Lung (tissue), 16 donors: ENCODE data around the gene ANTXR1. TPM values are rescaled to one million over a fixed set of nuclear protein-coding genes. Genes with fewer than 3 reads are reported as not detected.

Source experiments
- ATAC-seq: fragments of 200-7000 bp; cut with Tn5 transposase; one replicate; pipeline ENCODE4 v1.9.1; 2020; ENCODE audit warnings: moderate number of reproducible peaks; ENCODE audit not compliant: insufficient read depth, low FRiP score
- DNase-seq, 3 donors: peaks; one replicate each; pipeline ENCODE4 v3.0.0-alpha.2; 2013 to 2017
- H3K27ac ChIP-seq, 2 donors: one replicate each; pipeline ENCODE4 v1.5.1; 2013; ENCODE audit warnings: mild to moderate bottlenecking in 2 of 2, moderate library complexity in 2 of 2, control low read depth in 1 of 2, inconsistent platforms in 1 of 2, low read depth in 1 of 2, low read length in 1 of 2
- H3K27me3 ChIP-seq, 3 donors: one replicate each; pipeline ENCODE4 v1.5.1; 2013; ENCODE audit warnings: low read length in 2 of 3; ENCODE audit not compliant: control insufficient read depth in 3 of 3, insufficient read depth in 3 of 3
- H3K36me3 ChIP-seq, 4 donors: one replicate each; pipeline ENCODE4 v1.5.1; 2013; ENCODE audit warnings: low read length in 4 of 4, mild to moderate bottlenecking in 1 of 4, moderate library complexity in 1 of 4; ENCODE audit not compliant: control insufficient read depth in 4 of 4, insufficient read depth in 4 of 4
- H3K4me1 ChIP-seq, 5 donors: one replicate each; pipeline ENCODE4 v1.5.1; 2013; ENCODE audit warnings: low read length in 5 of 5, mild to moderate bottlenecking in 2 of 5, moderate library complexity in 1 of 5; ENCODE audit not compliant: control insufficient read depth in 5 of 5, insufficient read depth in 5 of 5
- H3K4me3 ChIP-seq: one replicate; pipeline ENCODE4 v1.5.1; 2013; ENCODE audit warnings: mild to moderate bottlenecking, control low read depth, moderate library complexity
- H3K9ac ChIP-seq, 2 donors: one replicate each; pipeline ENCODE4 v1.5.1; 2013; ENCODE audit warnings: low read length in 2 of 2, control low read depth in 1 of 2; ENCODE audit not compliant: insufficient read depth in 1 of 2
- H3K9me3 ChIP-seq, 4 donors: one replicate each; pipeline ENCODE4 v1.5.1; 2013; ENCODE audit warnings: low read length in 3 of 4, mild to moderate bottlenecking in 1 of 4, moderate library complexity in 1 of 4; ENCODE audit not compliant: control insufficient read depth in 4 of 4, insufficient read depth in 3 of 4
- CTCF ChIP-seq: IDR thresholded peaks from 2 replicates; pipeline ENCODE4 v1.5.1; 2012; ENCODE audit warnings: mild to moderate bottlenecking; ENCODE audit errors: control extremely low read depth, extremely low read depth
- WGBS, 2 donors: extraction: QIAGEN DNeasy Blood & Tissue Kit; methylation state at CpG; one replicate each; pipeline ENCODE4 v1.1.7; 2013; 5-methylcytosine and 5-hydroxymethylcytosine counted together
- long read RNA-seq, 5 donors: transcript quantifications; one replicate each; lab custom pipeline, GENCODE V29; 2026
- polyA plus RNA-seq, 2 donors: library from polyadenylated mRNA; stranded (reverse); fragments of 200-250 nt; gene quantifications; one replicate each; pipeline ENCODE4 v1.2.1, GENCODE V29; 2013
- total RNA-seq, 2 donors: library from RNA; depleted of rRNA in 1 of 2; stranded (reverse); fragments of >200 nt in 1 of 2; gene quantifications; one replicate each; pipeline ENCODE4 v1.2.1, GENCODE V29; 2014 to 2021
- donor health status: control.
- donor health status: control.
- donor health status: Bipolar disorder and iron deficiency.
- donor health status: healthy.
- donor health status: DM: yes; HTN: yes; CAD: no.

Gene ANTXR1
- total RNA-seq (10 to 100 TPM; 54.1 to 81.0 TPM), polyA plus RNA-seq (10 to 100 TPM; 13.4 to 15.4 TPM)
- long read RNA-seq, donor 1, full-length matches to known transcripts, result 15 of 15 reads
- long read RNA-seq, donor 1, partial matches to known transcripts, result 0 of 15 reads
- long read RNA-seq, donor 1, other reads (novel, unspliced or antisense), result 0 of 15 reads
- long read RNA-seq, donor 2, full-length matches to known transcripts, result 2 of 2 reads
- long read RNA-seq, donor 2, partial matches to known transcripts, result 0 of 2 reads
- long read RNA-seq, donor 2, other reads (novel, unspliced or antisense), result 0 of 2 reads
- long read RNA-seq, donor 3, full-length matches to known transcripts, result 6 of 11 reads
- long read RNA-seq, donor 3, partial matches to known transcripts, result 5 of 11 reads
- long read RNA-seq, donor 3, other reads (novel, unspliced or antisense), result 0 of 11 reads
- long read RNA-seq, donor 4, full-length matches to known transcripts, result 2 of 2 reads
- long read RNA-seq, donor 4, partial matches to known transcripts, result 0 of 2 reads
- long read RNA-seq, donor 4, other reads (novel, unspliced or antisense), result 0 of 2 reads
- long read RNA-seq, donor 5, full-length matches to known transcripts, result 13 of 13 reads
- long read RNA-seq, donor 5, partial matches to known transcripts, result 0 of 13 reads
- long read RNA-seq, donor 5, other reads (novel, unspliced or antisense), result 0 of 13 reads

- ATAC-seq (peak; percentile 70), DNase-seq (peak; percentile 85 to 94 (median 93))
- H3K9me3 ChIP-seq, result no peaks in the 10 kb centered on the region
- peak within 1 kb of the TSS; percentile 72 to 76 for H3K9ac ChIP-seq
- TF ChIP-seq CTCF, result no peak
- no peaks in the 10 kb centered on the region for H3K27me3 ChIP-seq
- peak within 1 kb of the TSS; percentile 56 for H3K4me3 ChIP-seq
- peaks cover 2 to 38% (median 4%) of the 10 kb centered on the region in 5 donors for H3K4me1 ChIP-seq
- peak within 1 kb of the TSS; percentile 24 to 69 for H3K27ac ChIP-seq
- no peaks in the 10 kb centered on the region for H3K36me3 ChIP-seq
- WGBS, 2 donors, result 1% methylated on average over 63 of the region's 63 CpGs
These were observed at the start of gene ANTXR1 for GRCh38 chr2:69013142-69013839. ANTXR1 (plus strand) TSS chr2:69013179; CDS start chr2:69013500, 321 bp downstream.

GRCh38 chr2:68964282-68964681, 48.7 kb upstream of the ANTXR1 start:
- no peak for TF ChIP-seq CTCF
- Histone ChIP-seq H3K4me1 (no peaks in the 10 kb centered on the region), H3K27me3 (no peaks in the 10 kb centered on the region), H3K36me3 (no peaks in the 10 kb centered on the region), H3K9me3 (no peaks in the 10 kb centered on the region), H3K27ac (no peak overlapping the region), H3K9ac (no peak overlapping the region), H3K4me3 (no peak overlapping the region)
- no peak for ATAC-seq
- no peak for DNase-seq

GRCh38 chr2:68968221-68968620, 44.8 kb upstream of the ANTXR1 start:
- H3K36me3 ChIP-seq, result no peaks in the 10 kb centered on the region
- 53 to 64% methylated on average over 1 of the region's 1 CpG for WGBS, 2 donors

More at GRCh38 chr2:68968221-68968620, 44.8 kb upstream of the ANTXR1 start:
- Histone ChIP-seq H3K4me1 (no peaks in the 10 kb centered on the region), H3K9me3 (no peaks in the 10 kb centered on the region), H3K9ac (no peak overlapping the region), H3K27me3 (no peaks in the 10 kb centered on the region), H3K27ac (no peak overlapping the region), H3K4me3 (no peak overlapping the region)
- DNase-seq, result no peak
- no peak for TF ChIP-seq CTCF
- ATAC-seq, result no peak
